ENCODE data around the gene ANK2. TPM values are rescaled to one million over a fixed set of nuclear protein-coding genes. Genes with fewer than 3 reads are reported as not detected.

The ANK2 gene
- polyA plus RNA-seq, 1 donor, result 269 TPM

- peak; percentile 92 for DNase-seq
Measured at GRCh38 chr4:113293043-113293560, 243.6 kb downstream of the ANK2 start.

GRCh38 chr4:113293674-113294073, 244.2 kb downstream of the ANK2 start:
- DNase-seq, result peak; percentile 70

DNA sequence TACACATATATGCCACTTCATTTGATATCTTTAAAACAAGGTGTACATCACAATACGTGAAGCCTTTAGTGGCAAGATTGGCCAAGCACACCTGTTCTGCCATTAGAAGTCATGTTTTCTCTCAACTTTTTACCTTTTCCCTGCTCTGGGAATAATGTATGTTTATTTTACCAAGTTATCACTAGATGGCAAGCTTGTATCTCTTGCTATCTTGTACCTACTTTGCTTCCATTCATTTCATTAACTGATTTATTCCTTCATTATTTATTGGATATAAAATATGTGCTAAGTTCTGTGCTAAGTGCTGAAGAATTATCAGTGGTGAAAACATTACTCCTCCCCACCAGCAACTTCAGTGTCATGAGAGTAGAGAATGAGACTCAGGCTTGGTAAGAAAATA, 245.5 kb downstream of the ANK2 start:
- DNase-seq, result no peak

- peak; percentile 80 for DNase-seq
Measured at GRCh38 chr4:113300471-113300928, 251.0 kb downstream of the ANK2 start.

- DNase-seq, result no peak
Measured at GRCh38 chr4:113302051-113302450, 252.6 kb downstream of the ANK2 start.

GRCh38 chr4:113303315-113303714, 253.9 kb downstream of the ANK2 start:
- DNase-seq, result no peak

- DNase-seq, result no peak
Measured at GRCh38 chr4:113311047-113311446, 261.6 kb downstream of the ANK2 start.

DNA sequence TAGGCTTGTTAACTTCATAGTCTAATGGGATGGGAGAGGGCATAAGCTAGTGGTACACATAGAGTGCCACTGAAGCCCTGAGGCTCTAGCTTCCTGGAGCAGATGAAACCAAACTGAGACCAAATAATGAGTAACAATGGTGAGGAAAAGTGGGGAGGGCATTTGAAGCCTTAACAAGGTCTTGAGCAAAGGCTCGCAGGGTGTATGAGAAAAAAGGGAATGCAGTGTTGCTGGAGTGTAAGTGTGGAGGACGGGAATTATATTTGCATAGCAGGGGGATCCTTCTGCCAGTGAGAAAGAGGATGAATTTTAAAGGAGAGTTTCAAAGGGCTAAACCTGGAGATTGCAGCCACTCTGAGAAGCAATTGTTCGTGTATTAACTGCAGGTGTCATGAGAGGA, 263.1 kb downstream of the ANK2 start:
- DNase-seq, result no peak

DNA sequence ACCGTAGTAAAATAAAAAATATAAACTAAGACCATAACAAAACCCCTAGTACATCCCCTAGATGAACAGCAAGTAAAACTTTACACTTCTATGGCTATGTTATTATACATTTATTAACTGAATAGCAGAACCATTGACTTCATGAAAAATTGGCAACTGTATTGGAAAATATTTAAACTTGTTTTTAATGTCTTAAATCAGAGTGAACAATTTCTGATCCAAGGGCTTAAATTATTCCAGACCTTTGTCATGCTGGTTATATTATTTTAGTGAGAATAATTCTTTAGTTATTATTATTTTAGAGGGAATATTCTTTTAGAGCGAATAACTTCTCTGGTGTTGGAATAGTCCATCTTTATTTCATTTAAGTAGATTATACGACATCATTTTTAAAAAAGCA, 265.0 kb downstream of the ANK2 start:
- no peak for DNase-seq

- peak; percentile 66 for DNase-seq
Measured at GRCh38 chr4:113316879-113317278, 267.4 kb downstream of the ANK2 start.

GRCh38 chr4:113317523-113317922, 268.1 kb downstream of the ANK2 start:
- DNase-seq, result no peak

GRCh38 chr4:113322736-113323135, 273.3 kb downstream of the ANK2 start:
- no peak for DNase-seq

DNA sequence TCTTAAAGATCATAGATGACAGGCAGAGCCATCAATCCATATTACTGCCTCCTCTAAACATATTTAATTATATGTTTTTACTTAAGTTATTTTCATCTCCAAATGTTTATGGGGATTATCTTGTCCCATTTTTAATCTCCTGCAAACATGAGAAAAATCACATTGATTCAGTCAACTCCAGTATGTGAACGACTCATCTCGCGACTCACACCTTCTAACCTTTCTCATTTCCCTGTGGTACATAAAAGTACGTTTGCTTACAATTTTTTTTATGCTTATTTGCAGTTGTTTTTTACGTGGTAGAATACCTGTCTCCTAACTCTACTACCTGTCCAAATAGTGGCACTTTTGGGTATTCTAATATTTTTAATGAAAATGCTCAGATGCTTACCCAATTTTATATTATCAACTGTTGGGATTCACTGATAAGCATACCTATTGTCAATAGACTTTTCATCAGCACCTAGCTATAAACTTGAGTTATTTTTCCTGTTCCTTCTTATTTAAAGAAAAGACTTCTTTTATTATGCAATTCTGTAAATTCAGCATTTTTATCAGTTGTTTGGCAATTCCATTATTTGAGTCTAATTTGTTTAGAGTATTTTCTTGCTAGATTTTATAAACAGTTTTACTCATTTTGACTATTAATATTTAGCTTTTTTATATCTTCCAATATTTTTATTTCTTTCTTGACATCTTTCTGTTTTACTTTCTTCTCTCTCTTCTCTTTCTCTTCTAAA, 276.6 kb downstream of the ANK2 start:
- no peak for DNase-seq

GRCh38 chr4:113327494-113327893, 278.0 kb downstream of the ANK2 start:
- DNase-seq, result no peak

GRCh38 chr4:113328514-113328913, 279.1 kb downstream of the ANK2 start:
- DNase-seq, result no peak

DNA sequence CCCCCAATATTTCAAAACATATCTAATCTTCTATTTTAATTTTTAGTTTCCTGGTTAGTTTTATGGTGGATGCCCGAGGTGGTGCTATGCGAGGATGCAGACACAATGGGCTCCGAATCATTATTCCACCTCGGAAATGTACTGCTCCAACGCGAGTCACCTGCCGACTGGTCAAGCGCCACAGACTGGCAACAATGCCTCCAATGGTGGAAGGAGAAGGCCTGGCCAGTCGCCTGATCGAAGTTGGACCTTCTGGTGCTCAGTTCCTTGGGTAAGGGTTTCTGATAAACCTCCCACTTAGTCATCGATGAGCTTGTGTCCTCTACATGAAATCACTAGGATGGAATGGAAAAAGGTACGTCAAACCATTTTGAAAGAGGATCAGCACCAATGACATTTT, 280.7 kb downstream of the ANK2 start:
- DNase-seq, result no peak

- DNase-seq, result no peak
Measured at GRCh38 chr4:113331811-113332210, 282.4 kb downstream of the ANK2 start.

- no peak for DNase-seq
Measured at GRCh38 chr4:113332701-113333100, 283.2 kb downstream of the ANK2 start.

GRCh38 chr4:113335746-113336145, 286.3 kb downstream of the ANK2 start:
- no peak for DNase-seq

- no peak for DNase-seq
Measured at GRCh38 chr4:113336556-113336955, 287.1 kb downstream of the ANK2 start.

GRCh38 chr4:113339430-113339813, 290.0 kb downstream of the ANK2 start:
- DNase-seq, result no peak

DNA sequence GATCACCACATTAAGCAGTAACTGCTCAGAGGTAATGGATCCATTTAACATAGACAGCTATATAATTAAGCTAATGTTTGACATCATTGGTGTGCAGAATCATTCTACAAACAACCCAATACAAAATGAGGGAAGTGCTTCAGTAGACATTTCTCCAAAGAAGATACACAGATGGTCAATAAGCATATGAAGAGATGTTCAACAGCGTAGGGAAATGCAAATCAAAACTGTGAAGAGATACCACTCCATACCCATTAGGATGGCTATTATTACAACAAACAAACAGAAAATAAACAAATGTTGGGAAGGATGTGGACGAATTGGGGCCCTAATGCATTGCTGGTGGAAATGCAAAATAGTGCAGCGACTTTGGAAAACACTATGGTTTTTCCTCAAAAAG, 294.6 kb downstream of the ANK2 start:
- DNase-seq, result no peak

DNA sequence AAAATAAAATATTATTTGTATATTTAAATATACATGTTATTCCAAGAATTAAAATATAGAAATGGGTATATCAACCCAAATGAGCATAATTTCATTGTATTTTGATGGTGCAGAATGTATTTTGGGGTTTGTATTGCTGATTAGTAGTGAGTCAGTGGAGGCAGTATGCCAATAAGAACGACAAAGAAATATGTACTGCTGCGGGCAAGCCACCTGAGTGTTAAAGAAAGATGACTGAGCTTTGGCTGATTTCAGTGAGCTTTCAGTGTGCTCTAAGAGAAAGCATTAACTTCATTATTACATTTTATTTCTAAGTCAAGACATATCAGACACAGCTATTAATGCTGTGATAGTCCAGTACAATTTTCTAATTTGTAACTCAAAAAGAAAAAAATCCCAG, 297.8 kb downstream of the ANK2 start:
- DNase-seq, result no peak

DNA sequence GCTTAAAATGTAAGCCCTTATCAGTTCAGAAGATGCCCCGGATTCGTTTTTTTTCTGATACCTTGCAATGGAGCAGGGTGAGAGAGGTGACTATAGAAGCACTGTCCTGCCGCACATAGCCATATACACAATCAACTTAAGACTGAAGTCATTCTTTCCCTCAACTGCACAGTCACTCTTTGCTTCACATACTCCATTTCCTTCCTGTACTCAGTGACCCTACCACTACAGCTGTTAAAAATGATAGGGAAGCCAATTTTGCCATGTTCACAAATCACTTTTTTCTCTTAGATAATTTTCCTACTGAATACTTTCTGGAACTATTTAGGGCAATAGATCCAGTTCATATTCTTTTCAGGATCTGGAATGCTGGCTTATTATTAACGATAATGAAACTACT, 300.0 kb downstream of the ANK2 start:
- no peak for DNase-seq

DNA sequence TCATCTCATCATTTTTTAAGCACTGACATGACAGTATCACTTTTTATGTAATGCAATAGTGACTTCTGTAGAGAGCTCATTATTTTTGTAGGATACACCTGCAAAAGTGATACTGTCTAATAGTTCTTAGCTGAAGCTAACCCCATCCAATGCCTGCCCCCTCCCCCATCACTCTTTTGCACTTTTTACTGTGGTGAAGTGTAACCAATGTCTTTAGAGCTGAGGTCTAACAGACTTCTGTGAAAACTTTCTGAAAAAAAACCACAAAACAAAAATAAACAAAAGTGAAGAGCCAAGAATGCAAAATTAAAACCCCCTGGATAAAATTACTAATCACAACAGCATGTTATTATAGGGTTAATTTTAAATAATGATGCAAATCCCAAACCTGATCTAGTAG, 301.1 kb downstream of the ANK2 start:
- DNase-seq, result no peak
